GM21717 (cell line): Measurements from ENCODE around the gene TTC33.

ENCODE experiments used
- ATAC-seq: cut with Tn5 transposase; IDR thresholded peaks from one replicate; pipeline ENCODE4 v1.9.1; 2021; ENCODE audit warnings: mild to moderate bottlenecking, moderate library complexity; ENCODE audit not compliant: unreplicated experiment

Gene TTC33

DNA sequence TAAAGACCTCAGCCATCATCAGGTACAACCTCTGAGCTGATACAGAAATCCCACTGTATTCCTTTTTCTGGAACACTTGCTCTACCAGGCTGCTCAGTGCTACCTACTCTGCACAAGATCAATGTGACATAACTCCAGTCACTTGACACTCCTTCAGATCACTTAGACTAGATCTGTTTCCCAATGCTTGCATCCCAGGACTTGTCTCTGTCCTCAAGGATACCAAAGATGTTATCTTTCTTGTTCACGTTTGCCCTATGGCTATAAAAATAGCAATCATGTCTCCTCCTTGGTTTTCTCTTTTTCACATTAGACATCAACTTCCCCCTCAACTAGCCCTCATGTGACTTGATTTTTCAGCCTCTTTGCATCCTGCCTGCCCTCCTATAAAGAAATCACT is 264.1 kb downstream of the TTC33 start:
- ATAC-seq = no peak

DNA sequence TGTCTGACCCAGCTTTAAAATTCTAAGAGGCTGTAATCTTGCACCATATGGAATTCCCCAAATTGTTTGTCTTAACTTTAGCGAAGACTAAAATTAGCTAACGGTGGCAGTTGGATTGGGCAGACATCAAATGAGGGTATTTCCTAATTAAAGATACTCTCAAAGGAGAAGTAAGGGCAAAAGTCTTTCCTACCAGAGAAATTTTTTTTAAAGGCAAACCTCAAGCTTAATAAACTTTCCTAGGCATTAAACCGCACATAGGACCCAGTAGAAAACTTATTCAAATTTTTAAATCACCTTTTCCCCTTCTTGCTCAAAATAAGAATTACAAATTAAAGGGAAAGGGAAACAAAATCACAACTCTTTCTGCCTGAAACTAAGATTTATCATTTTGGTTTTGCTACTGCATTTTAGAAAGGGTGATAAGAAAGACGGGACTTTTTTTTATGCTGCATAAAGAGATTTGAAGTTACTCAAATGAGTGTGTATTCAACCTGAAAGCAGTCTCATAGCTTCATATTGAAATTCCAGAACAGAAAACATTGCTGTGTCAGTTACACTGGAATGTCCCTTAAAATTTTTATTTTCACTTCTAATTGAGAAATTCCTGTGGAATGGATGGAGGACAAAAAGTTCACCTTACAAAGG is 265.2 kb downstream of the TTC33 start:
- peak; percentile 42 for ATAC-seq

DNA sequence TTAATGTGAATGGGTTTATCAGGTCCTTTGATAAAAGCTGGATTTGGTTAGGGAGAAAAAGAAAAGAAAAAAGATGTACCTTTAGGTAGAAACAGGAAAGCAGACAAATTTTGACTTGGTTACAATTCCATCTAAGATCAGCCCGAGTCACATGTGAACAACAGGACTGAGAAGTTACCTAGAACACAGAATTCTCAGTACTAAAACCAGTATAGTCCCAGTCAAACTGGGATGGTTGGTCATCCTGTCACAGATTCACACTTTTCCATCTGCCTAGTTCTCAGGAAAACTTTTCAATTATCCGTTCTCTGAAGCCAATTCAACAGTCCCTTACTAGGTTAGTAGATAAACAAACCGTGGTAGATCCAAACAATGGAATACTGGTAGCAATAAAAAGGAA is 266.3 kb downstream of the TTC33 start:
- no peak for ATAC-seq

DNA sequence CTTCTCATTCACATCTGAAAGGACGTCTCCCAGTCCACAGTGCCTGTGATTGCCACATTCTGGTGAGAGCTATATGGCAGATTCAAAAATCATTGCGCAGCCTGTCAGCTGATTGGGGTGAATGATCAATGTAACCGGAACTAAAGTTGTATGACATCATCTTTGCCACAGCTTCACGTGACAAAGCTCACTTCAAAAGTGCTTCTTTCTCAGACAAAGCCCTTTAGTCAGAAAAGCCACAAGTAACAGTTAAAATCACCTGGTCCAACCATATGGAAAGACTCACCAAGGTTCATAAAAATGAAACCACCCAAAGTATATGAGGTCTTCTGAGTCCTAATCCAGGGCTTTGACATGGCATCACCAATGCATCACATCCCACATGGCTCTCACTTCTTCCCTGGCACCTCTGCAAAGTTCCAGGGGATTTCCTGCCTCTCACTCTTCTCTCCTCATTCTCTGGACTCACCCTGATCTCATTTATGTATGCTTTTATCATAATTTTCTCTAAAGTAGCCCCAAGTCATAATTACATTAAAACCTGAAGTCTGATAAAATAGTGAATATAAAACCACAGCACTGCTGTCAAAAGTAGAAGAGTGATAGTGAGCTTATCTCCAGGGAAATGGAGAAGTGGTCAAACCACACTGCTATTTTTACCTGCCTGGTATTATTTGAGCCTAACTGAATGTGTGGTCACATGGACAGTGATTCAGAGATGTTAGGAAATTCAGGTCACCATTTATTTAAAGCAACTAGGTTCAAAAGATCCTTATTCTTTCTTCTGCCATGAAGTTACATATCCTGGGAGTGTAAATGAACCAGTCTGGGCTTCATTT is 269.1 kb downstream of the TTC33 start:
- ATAC-seq = peak; percentile 45

DNA sequence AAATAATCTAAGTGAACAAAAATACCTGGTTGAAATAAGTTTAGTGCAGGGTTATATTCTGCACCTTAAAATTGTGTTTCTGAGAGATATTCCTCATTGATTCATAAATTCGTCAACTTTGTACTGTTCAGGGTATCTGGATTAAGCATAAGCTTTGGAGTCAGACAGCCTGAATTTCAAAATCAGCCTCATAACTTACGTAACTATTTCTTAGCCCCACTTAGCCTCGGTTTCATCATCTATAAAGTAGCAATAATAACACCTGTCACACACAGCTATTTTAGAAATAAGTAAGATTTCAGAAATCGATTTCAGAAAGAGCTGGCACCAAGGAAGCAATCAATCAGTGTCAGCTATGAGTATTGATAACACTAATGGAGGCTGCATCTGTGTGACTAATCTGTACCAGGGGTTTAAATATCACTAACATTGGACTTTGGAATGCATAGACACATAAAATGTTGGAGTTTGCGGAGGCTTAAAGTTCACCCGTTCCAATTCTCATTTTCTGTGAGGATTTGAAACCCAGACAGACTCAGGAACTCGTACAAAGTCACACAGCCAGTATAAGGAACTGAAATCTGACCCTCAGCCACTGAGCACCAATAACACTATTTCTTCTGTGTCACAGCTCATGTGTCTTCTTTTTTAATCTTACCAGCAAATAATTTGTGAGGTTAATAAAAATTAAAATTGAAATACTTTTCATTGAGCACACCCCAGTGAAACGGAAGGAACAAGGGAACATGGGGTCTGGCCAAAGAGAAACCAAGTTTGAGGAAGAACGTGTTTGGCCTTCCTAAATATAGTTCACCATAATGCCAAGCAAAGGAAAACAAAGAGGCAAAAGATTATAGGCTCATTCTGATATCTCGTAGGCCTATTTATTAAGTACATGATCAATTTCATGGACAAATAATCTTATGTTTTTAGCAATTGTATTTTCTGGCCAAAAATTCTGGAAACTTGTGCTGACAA is 270.5 kb downstream of the TTC33 start:
- ATAC-seq = peak; percentile 51

DNA sequence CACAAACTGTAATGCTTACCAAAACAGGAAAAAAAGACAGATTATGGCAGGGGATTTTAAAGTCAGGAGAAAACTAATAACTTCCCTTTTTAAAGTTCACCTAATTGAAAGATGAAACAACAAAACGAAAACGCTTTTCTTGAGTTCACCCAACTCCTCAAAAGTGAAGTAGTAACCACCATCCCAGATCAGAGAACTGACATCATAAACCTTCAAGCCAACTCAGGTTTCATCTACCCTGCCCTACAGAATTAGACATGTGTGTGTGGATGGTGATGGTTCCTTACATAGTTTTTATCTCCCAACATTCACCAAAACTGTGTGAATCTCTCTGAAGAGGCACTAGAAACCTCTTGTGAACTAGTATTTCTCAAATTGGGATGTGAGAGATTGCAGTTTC is 271.3 kb downstream of the TTC33 start:
- peak; percentile 48 for ATAC-seq

DNA sequence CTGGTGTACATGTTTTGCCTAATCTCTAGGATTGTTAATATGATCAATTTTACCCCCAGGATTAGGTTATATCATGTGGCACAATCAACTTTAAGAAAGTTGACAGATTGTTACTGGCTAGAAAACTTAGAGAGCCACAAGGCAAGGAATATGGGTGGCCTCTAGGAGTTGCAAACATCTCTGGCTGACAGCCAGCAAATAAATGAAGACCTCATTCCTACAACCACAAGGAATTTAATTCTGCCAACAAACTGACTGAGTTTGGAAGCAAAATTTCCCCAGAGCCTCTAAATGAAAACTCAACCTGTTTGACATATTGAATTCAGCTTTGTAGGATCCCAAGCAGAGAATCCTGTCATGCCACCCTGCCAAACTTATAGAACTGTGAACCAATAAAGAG is 272.4 kb downstream of the TTC33 start:
- no peak for ATAC-seq

DNA sequence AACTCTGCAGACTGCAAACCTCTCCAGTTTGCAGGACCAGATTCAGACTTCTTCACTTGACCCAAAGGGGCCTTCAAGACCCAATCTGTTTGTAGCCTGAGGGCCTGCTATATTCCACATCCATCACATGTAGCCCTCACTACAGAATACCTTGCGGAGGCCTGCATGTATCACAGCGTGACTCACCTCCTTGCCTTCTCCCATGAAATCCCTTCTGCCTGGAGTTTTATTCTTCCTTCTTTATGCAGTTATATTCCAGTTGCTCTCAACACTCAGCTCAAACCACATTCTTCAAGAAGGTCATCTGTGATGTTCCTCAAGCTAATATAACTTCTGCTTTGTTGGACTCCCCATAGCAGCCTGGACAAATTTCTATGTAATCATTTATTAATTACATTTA is 274.5 kb downstream of the TTC33 start:
- ATAC-seq = no peak

DNA sequence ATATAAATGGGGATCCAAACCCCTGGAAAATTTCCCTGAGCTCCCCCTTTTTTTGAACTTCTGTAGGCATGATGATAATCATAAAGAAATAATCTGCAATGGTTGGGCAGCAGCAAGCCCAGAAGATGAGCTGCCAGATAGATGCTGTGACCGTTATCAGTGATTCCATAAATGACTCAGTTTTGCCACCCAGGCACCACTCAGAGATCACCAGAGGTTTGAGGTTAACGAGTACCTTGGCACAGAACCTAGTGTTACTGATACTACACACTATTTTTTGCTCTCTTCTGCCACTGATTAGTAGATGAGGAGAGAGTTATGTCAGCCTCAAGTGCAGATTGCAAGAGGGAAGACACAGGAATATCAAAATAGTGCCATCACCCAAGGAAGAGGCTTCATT is 275.4 kb downstream of the TTC33 start:
- no peak for ATAC-seq

DNA sequence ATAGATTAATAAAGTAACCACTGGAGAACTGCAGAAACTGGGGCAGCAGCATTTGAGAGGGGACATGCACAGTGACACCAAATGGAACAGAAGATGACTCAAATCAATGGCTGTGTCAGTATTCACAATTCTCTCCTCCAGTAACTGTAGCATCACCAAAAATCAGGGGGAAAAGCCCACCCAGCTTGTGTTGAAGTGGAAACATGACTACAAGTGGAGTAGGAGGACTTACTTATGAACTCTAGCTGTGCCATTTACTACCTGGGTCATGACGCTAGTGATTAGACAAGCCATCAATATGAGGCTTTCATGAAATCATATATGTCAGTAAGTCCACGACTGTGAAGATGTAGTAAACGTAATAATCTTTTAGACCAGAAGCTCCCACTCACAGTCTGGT is 275.8 kb downstream of the TTC33 start:
- ATAC-seq = no peak

DNA sequence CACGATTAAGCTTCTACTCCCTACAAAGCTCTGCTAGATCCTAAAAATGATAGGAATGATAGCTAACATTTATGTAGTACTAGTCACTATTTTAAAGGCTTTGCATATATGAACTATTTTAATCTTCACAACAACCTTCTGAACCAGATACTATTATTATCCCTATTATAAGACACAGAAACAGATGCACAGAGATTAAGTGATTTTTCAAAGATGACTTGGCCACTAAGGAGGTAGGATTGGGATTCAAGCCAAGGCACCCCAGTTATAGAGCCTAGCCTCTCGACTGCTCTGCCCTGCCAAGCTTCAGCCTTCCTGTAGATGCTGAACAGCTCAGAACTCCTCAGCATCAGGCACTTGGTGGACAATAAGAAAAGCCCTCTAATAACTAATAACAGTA is 277.0 kb downstream of the TTC33 start:
- no peak for ATAC-seq

DNA sequence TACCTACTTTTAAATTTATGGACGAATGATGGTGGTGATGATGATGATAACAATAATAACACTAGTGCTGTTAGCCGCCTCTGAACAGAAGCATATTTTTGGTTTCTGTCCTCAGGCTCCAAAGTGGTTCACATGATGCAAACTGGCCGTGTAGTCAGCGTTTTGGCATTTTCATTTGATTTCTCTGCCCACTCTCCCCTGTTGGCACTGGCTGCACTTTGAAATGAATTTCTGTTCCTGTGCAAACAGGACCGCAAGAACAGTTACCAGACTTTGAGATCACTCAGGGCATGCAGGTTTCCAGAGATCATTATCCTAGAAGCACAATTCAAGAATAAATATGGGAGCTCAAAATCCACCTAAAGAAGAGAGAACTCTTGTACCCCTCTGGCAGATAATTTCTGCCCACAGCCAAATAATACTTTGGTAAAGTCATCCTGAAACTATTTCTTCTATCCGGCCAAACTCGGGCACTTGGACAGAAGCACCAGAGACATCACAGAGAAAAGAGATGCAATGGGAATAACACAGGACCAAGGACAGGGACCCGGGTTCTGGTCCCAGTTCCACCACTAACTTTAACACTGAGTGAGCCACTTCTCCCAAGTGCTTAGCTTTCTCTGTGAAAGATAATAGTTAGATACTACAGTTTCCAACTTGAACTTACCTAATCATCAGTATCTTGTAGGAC is 277.8 kb downstream of the TTC33 start:
- ATAC-seq = no peak

DNA sequence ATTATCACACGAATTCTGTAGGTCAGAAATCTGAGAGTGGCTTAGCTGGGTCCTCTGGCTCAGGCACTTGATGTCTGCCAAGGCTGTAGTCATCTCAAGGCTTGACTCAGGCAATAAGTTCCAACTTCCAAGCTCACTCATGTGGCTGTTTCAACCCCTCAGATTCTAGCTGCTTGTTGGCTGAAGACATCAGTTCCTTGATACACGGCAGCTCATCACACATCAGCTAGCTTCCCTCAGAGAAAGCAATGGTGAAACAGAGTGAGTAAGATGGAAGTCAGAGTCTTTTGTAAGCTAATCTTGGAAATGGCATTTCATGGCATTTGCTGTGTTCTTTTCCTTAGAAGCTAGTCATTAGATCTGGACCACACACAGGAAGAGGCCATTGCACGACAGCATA is 280.2 kb downstream of the TTC33 start:
- no peak for ATAC-seq

DNA sequence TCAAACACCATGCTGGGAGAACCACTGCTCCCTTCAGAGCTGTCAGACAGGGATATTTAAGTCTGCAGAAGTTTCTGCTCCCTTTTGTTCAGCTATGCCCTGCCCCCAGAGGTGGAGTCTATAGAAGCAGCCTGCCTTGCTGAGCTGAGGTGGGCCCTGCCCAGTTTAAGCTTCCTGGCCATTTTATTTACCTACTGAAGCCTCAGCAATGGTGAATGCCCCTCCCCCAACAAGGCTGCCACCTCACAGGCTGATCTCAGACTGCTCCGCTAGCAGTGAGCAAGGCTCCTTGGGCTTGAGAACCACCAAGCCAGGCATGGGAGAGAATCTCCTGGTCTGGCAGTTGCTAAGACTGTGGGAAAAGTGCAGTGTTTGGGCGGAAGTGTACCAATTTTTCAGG is 281.5 kb downstream of the TTC33 start:
- ATAC-seq = no peak

DNA sequence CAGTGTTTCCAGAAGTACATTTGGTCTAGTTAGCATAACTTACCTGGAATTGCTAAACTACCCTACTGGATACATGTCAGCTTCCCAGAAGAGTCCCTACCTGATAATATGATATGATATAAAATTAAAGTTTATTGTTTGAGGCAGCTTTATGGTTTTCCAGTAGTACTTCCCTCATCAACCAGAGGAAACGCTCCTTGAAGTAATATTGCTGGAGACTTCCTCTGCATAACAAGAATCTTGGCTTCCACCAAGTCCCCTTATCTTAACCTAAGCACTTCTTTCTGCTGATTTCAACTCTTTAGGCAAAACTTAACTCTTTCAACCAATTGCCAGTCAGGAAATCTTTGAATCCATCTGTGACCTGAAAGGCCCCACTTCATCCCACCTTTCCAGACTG is 290.3 kb downstream of the TTC33 start:
- no peak for ATAC-seq

DNA sequence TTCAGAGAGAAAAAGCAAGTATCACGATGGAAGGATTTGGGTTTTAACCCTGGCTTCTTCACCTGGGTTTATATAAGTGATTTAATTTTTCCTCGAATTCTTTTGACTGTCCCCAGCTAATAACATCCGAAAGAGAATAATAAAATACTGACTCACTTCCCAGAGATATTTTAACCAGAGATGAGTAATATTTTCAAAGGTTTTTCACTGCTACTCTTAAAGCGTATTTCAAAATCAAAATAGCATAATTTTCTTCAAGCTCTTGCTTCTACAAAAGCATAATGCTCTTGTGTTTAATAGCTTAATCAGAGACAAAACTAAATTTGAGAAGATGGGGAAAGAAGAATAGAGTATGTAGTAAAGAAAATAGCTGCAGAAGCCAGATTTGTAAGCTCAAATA is 291.2 kb downstream of the TTC33 start:
- ATAC-seq = no peak
